GM12873 (cell line): ENCODE measurements around the gene XPO1.

ENCODE experiments used
- TF ChIP-seq, protein P1 (sequence below): IDR thresholded peaks from 2 replicates; pipeline ENCODE4 v1.5.1; 2012; ENCODE audit warnings: low read depth, mild to moderate bottlenecking, moderate library complexity, low read length, control low read depth; ENCODE audit not compliant: insufficient read depth; ENCODE audit errors: missing control alignments

Gene XPO1

GRCh38 chr2:61530749-61531148 is 7.4 kb downstream of the XPO1 start:
- TF ChIP-seq, protein P1, sequence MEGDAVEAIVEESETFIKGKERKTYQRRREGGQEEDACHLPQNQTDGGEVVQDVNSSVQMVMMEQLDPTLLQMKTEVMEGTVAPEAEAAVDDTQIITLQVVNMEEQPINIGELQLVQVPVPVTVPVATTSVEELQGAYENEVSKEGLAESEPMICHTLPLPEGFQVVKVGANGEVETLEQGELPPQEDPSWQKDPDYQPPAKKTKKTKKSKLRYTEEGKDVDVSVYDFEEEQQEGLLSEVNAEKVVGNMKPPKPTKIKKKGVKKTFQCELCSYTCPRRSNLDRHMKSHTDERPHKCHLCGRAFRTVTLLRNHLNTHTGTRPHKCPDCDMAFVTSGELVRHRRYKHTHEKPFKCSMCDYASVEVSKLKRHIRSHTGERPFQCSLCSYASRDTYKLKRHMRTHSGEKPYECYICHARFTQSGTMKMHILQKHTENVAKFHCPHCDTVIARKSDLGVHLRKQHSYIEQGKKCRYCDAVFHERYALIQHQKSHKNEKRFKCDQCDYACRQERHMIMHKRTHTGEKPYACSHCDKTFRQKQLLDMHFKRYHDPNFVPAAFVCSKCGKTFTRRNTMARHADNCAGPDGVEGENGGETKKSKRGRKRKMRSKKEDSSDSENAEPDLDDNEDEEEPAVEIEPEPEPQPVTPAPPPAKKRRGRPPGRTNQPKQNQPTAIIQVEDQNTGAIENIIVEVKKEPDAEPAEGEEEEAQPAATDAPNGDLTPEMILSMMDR, result no peak

DNA sequence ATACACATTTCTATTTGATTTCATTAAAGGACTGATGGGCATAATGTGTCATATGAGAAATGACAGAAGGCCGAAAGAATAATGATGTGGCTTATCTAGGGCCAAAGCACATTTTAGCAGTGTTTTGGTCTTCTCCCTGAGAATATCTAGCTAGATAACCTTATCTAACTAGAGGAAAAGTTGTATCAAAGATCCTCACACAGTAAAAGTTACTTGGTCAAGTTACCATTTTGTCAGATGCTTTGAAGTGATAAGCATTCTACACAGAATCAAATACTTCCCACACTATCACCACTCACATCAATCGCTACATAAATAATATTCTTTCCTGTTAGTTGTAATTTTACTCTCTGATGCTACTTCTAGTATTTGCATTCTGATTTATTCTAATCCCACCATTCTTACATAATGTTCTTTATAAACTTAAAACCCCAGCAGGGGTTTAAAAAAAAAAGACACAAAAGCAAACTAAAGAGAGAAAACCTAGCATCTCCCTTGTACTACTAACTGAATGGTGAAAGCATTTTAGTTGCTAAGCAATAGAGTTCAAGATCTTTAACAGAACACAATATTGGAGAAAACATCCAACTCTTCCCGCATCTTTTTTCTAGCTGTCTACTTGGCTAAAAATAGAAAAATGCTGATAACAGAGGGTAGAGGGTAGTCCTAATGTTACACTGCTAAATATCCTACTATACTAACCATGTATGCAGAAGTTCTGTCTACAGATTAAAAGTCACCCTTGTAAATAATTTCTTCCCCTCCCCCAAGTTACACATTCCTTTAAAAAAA is 8.0 kb downstream of the XPO1 start:
- TF ChIP-seq, protein P1, result no peak

DNA sequence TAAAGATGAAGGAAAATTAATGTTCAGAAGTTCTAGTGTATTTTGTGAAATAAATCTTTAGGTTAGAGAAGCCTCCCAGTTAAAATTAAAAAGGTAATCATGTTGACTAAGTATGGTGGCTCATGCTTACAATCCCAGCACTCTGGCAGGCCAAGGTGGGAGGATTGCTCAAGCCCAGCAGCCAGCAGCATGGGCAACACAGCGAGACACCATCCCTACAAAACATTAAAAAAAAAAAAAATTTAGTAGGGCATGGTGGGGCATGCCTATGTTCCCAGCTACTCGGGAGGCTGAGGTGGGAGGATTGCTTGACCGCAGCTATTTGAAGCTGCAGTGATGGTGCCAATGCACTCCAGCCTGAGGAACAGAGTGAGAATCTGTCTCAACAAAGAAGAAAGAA is 17.9 kb downstream of the XPO1 start:
- TF ChIP-seq, protein P1, result no peak

DNA sequence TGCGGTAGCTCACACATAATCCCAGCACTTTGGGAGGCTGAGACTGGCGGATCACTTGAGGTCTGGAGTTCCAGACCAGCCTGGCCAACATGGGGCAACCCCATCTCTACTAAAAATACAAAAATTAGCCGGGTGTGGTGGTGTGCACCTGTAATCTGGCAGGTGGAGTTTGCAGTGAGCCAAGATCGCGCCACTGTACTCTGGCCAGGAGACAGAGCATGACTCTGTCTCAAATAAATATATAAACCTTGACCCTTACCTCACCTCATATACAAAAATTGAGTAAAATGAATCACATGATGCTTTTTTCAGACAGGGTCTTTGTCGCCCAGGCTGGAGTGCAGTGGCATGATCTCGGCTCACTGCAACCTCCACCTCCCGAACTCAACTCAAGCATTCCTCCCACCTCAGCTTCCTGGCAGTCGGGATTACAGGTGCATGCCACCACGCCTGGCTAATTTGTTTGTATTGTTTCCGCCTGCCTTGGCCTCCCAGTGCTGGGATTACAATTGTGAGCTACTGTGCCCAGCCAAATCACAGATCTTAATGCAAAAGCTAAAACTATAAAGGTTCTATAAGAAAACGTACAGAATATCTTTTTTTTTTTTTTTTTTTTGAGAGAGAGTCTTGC is 25.3 kb downstream of the XPO1 start:
- TF ChIP-seq, protein P1, result no peak

GRCh38 chr2:61510674-61511671 is 27.2 kb downstream of the XPO1 start:
- TF ChIP-seq, protein P1, result no peak

- TF ChIP-seq, protein P1, result no peak
Measured at GRCh38 chr2:61504949-61505348, 33.2 kb downstream of the XPO1 start.

GRCh38 chr2:61499060-61499459 is 39.1 kb downstream of the XPO1 start:
- TF ChIP-seq, protein P1, result no peak
